Progenitor cell of endocrine pancreas (in vitro differentiated cells): Measurements from ENCODE around the gene ZNF629. TPM values are rescaled to one million over a fixed set of nuclear protein-coding genes. Genes with fewer than 3 reads are reported as not detected.
A peak's percentile ranks its signal among the peaks of the same experiment; 100 is the strongest.

Source experiments
- DNase-seq: peaks from one replicate; pipeline ENCODE4 v3.0.0; 2021; ENCODE audit warnings: low spot score; ENCODE audit not compliant: unreplicated experiment
- H3K27ac Mint-ChIP-seq: 2 replicates; pipeline ENCODE4 v1.8.0; 2021; ENCODE audit warnings: mild to moderate bottlenecking, moderate library complexity, mixed read lengths
- H3K27me3 Mint-ChIP-seq: 2 replicates; pipeline ENCODE4 v1.8.0; 2021; ENCODE audit warnings: mixed read lengths
- H3K36me3 Mint-ChIP-seq: 2 replicates; pipeline ENCODE4 v1.8.0; 2022; ENCODE audit warnings: mixed read lengths; ENCODE audit not compliant: insufficient read depth
- H3K4me1 Mint-ChIP-seq: 2 replicates; pipeline ENCODE4 v1.8.0; 2021; ENCODE audit warnings: low read depth, mixed read lengths
- H3K4me3 Mint-ChIP-seq: 2 replicates; pipeline ENCODE4 v1.8.0; 2021; ENCODE audit warnings: low read depth, mild to moderate bottlenecking, moderate library complexity, mixed read lengths
- H3K9me3 Mint-ChIP-seq: 2 replicates; pipeline ENCODE4 v1.8.0; 2021; ENCODE audit warnings: low read depth, mixed read lengths
- total RNA-seq: library from RNA; stranded (reverse); gene quantifications from 2 replicates; pipeline ENCODE4 v1.2.1, GENCODE V29; 2021
- TF ChIP-seq, protein P1 (sequence below): fragments of 200-600 bp; sonication (generic); IDR thresholded peaks from one replicate; pipeline ENCODE4 v1.5.0; 2021; ENCODE audit warnings: antibody characterized with exemption, mild to moderate bottlenecking; ENCODE audit not compliant: unreplicated experiment

Gene ZNF629
- total RNA-seq, 1 donor from 2014 or later, result 35.0 TPM

DNA sequence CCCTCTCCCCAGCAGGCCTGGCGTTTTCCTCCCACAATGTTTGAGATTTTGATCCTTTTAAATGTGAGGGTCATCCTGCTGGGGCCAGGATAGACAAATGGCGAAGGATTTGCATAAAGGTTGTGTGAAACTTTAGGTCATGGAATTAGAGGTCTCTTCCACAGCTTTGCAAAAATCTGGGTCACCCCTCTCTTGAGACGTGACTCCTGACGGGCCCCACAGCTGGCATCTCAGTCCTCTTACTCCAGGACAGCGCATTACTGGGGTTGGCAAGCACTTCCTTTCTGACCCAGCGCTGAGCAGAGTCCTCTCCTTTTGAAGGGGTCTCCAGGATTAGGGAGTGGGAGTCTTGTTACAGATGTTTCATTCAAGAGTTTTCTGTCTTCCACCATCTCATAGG lies 7.4 kb downstream of the ZNF629 start:
- no peak overlapping the region for H3K27ac Mint-ChIP-seq
- H3K27me3 Mint-ChIP-seq, result no peaks in the 10 kb centered on the region
- DNase-seq, result no peak
- H3K9me3 Mint-ChIP-seq, result no peaks in the 10 kb centered on the region
- peaks cover 11% of the 10 kb centered on the region for H3K36me3 Mint-ChIP-seq
- no peak overlapping the region for H3K4me3 Mint-ChIP-seq
- TF ChIP-seq, protein P1, sequence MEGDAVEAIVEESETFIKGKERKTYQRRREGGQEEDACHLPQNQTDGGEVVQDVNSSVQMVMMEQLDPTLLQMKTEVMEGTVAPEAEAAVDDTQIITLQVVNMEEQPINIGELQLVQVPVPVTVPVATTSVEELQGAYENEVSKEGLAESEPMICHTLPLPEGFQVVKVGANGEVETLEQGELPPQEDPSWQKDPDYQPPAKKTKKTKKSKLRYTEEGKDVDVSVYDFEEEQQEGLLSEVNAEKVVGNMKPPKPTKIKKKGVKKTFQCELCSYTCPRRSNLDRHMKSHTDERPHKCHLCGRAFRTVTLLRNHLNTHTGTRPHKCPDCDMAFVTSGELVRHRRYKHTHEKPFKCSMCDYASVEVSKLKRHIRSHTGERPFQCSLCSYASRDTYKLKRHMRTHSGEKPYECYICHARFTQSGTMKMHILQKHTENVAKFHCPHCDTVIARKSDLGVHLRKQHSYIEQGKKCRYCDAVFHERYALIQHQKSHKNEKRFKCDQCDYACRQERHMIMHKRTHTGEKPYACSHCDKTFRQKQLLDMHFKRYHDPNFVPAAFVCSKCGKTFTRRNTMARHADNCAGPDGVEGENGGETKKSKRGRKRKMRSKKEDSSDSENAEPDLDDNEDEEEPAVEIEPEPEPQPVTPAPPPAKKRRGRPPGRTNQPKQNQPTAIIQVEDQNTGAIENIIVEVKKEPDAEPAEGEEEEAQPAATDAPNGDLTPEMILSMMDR, result no peak
- H3K4me1 Mint-ChIP-seq, result peaks cover 18% of the 10 kb centered on the region

DNA sequence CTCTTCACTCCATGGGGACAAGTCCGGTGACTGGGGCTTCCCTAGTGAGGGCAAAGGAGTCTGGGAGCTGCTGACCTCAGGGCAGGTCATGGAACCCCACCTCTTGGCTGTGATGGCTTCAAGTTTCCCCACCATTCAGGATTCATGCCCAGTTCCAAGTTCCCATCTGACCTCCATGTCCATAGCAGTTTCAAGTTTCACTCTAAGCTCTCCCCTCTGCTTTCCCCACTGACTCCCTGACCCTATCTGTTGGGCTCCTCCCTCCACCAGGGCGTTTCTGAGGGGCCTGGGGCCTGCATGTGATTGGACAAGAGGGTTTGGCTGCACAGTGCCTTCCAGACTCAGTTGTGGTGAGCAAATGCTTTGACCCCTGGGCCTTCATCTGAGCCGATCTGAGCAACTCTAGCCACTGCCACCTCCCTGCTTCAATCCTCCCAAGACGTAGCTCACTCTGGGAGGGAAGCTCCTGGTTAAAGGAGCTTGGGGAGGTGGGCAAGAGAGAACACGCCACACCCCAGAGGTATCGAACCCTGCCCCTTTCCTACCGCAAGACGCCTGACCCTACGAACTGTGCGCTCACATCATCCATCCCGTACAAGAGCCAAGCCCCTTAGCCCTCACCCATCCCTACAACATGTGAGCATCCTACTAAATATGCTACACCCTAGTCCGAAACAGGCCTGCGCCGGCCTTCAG lies 8.3 kb downstream of the ZNF629 start:
- no peak for DNase-seq
- Mint-ChIP-seq H3K27me3 (no peaks in the 10 kb centered on the region), H3K9me3 (no peaks in the 10 kb centered on the region), H3K4me1 (peaks cover 18% of the 10 kb centered on the region), H3K36me3 (peaks cover 11% of the 10 kb centered on the region), H3K4me3 (no peak overlapping the region), H3K27ac (peak overlapping the region; percentile 21)
- TF ChIP-seq, protein P1, result no peak

DNA sequence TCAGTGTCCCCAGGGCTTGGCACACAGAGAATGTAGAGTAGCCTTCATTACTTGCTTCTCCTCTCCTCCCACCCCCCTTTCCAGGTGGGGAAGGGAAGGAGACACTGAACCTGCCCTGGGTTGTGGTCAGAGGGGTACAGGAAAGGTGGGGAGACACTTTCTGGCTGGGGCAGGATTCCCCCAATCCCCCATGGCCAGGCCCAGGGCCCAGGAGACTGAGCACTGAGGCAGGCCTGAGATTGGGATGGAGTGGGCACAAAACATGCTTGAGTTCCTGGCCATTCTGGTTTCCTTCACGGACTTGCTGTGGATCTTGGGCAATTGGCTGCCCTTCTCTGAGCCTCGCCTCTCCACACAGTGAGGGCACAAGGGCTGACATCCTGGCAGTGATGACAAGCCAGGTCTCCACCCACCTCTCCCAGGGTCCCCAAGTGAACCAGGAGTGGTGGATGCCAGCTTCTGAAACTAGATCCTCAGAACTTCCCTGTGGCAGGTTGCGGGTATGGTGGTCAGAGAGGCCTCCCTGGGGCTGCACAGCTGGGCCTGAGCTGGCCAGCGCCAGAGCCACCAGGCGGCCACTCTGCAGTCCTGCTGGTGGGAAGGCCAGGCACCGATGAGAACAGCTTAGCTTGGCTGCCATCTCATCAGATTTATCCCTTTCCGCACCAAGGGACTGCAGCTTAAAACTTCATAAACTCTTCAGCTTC lies 9.3 kb downstream of the ZNF629 start:
- Mint-ChIP-seq H3K27me3 (no peaks in the 10 kb centered on the region), H3K9me3 (no peaks in the 10 kb centered on the region), H3K27ac (peak overlapping the region; percentile 42), H3K36me3 (peaks cover 5% of the 10 kb centered on the region), H3K4me1 (peaks cover 18% of the 10 kb centered on the region), H3K4me3 (peak overlapping the region; percentile 90)
- TF ChIP-seq, protein P1, result no peak
- no peak for DNase-seq

DNA sequence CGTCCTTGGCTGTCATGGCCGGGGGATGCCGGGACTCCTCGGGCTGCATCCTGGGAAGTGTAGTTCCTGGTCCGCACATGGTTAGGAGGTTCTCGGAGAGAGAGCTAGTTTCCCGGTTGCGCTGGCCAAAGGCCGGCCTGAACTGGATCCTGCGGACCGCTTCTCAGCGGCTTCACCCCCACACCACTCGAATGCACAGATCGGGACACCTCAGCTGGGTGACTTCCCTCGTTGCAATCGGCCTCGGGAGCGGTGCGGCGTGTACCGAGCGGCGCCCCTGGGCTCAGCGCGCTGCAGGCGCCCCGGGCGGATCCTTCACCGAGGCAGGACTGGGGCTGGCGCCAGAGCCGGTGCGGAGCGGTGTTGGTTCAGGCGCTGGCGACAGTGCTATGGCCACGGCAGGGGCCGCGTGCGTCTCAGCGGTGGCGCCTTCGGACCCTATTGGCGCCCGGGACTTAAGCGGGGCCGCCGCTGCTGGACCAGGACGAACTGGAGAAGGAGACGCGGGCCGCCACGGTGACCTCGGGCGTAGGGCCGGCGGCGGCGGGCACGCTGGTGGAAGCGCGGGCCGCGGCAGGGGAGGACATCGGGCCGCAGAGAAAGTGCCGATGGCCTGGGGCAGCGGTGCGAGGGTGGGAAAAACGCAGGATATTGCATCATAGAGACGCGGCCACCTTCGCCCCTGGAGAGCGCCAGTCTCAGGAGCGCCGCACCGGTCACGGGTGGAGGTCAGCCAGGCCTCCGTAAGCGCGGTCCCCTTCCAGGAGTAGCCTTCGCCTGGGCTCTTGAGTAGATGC lies 11.4 kb downstream of the ZNF629 start:
- H3K4me1 Mint-ChIP-seq, result peaks cover 18% of the 10 kb centered on the region
- peak overlapping the region; percentile 90 for H3K4me3 Mint-ChIP-seq
- H3K27me3 Mint-ChIP-seq, result no peaks in the 10 kb centered on the region
- H3K36me3 Mint-ChIP-seq, result peaks cover 6% of the 10 kb centered on the region
- TF ChIP-seq, protein P1, result no peak
- no peaks in the 10 kb centered on the region for H3K9me3 Mint-ChIP-seq
- DNase-seq, result peak; percentile 56
- H3K27ac Mint-ChIP-seq, result peak overlapping the region; percentile 97

DNA sequence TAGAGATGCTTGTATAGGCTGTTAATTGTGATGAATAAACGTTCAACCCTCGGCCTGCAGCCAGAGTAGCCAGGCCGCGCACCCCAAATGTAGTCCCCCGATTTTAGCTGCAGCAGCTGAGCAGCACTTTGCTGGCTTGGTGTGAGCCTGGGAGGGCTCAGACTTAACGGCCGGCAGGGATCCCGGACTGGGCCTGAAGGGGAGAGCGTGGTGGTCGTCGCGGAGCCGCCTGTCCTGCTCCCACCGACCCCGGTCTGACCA lies 11.9 kb downstream of the ZNF629 start:
- H3K4me3 Mint-ChIP-seq, result peak overlapping the region; percentile 90
- no peaks in the 10 kb centered on the region for H3K27me3 Mint-ChIP-seq
- H3K9me3 Mint-ChIP-seq, result no peaks in the 10 kb centered on the region
- no peak for DNase-seq
- H3K36me3 Mint-ChIP-seq, result peaks cover 6% of the 10 kb centered on the region
- H3K27ac Mint-ChIP-seq, result no peak overlapping the region
- H3K4me1 Mint-ChIP-seq, result peaks cover 18% of the 10 kb centered on the region
- TF ChIP-seq, protein P1, result no peak
